Ishikawa (cell line): ENCODE data around the gene TRUB1.

Experiments
- CEBPB ChIP-seq: IDR thresholded peaks from 2 replicates; pipeline ENCODE4 v1.6.1; 2012
- CREB1 ChIP-seq: IDR thresholded peaks from 2 replicates; pipeline ENCODE4 v1.6.1; 2012; ENCODE audit warnings: low read depth
- EGR1 ChIP-seq: IDR thresholded peaks from 2 replicates; pipeline ENCODE4 v1.6.1; 2012
- EP300 ChIP-seq: IDR thresholded peaks from 2 replicates; pipeline ENCODE4 v1.6.1; 2012; ENCODE audit warnings: borderline replicate concordance
- FOXM1 ChIP-seq: IDR thresholded peaks from 2 replicates; pipeline ENCODE4 v1.6.1; 2012; ENCODE audit warnings: low read depth, borderline replicate concordance
- NFIC ChIP-seq: IDR thresholded peaks from 2 replicates; pipeline ENCODE4 v1.6.1; 2012
- RAD21 ChIP-seq: IDR thresholded peaks from 2 replicates; pipeline ENCODE4 v1.6.1; 2012; ENCODE audit warnings: low read depth
- TAF1 ChIP-seq: IDR thresholded peaks from 2 replicates; pipeline ENCODE4 v1.6.1; 2012; ENCODE audit warnings: low read depth, mild to moderate bottlenecking
- TCF12 ChIP-seq: IDR thresholded peaks from 2 replicates; pipeline ENCODE4 v1.6.1; 2012; ENCODE audit warnings: low read depth
- TEAD4 ChIP-seq: IDR thresholded peaks from 2 replicates; pipeline ENCODE4 v1.6.1; 2012
- YY1 ChIP-seq: IDR thresholded peaks from 2 replicates; pipeline ENCODE4 v1.6.1; 2012; ENCODE audit warnings: low read depth
- ZBTB7A ChIP-seq: IDR thresholded peaks from 2 replicates; pipeline ENCODE4 v1.6.1; 2012; ENCODE audit warnings: low read depth
- TF ChIP-seq, protein P1 (sequence below): IDR thresholded peaks from 2 replicates; pipeline ENCODE4 v1.6.1; 2012
- TF ChIP-seq, protein P2 (sequence below): IDR thresholded peaks from 2 replicates; pipeline ENCODE4 v1.6.1; 2012; ENCODE audit warnings: low read depth, mild to moderate bottlenecking
- TF ChIP-seq, protein P3 (sequence below): IDR thresholded peaks from 2 replicates; pipeline ENCODE4 v1.6.1; 2012

The TRUB1 gene

DNA sequence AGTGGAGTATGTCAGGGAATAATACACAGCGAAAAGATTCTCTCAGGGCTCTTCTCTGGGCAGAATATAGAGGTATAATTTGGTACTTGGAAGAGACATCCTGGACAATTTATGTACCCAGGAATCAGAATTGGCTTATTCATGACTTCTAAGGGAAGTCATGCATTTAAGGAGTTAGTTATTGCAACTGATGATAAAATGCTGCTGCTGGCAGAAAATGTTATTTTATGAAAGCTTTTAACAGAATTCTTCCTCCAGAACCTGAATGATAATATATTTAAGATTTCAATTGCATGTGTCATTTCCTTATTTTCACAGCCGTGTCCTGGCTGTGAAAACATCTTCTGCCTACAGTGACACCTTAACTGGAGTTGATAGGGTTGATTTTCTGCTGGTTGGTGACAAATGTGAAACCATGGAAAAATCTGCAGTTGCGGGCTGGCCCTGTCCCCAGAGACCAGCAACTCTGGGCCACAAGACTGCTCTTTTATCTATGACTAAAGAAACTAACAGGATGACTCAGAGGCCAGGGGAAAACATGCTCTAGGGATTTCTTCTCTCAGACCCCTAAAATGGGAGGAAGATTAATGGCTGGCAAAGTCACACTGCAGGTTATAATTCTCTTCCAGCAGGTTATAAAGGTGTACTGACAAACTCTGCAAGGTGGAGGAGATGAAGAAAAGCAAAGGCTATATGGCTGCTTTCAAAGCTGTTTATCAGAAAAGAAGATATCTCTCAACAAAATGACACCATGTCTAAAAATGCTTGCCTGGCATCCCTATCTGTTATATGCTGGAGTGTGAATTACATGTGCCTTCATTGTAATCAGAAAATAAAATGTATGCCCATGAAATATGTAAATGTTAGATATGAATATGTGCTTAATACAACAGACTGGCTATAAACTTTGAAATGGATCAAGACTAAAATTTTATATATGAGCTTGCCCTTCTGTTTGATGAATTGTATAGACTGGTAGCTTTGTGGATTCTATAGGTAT is 12.1 kb upstream of the TRUB1 start:
- no peak for TF ChIP-seq TAF1

DNA sequence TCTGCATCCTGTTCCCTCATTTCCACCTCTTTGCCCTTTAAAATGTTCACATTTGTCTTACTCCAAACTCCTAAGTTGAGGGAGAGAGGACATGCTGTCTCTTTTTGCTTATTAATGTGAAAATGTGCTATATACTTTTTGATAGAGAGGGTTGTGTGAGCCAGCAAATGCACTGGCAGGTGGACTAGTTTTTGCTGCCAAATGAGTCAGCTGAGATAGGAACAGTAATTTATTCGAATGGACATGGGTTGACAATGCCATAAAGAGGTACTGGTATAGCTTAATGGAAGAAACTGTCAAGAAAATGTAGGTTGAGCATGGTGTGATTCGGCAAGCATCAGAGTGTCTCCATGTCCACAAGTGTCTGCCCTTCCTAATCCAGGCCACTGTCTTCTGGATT is 9.2 kb upstream of the TRUB1 start:
- no peak for TF ChIP-seq CREB1
- no peak for TF ChIP-seq TAF1
- TF ChIP-seq FOXM1 = no peak
- no peak for TF ChIP-seq EGR1
- no peak for TF ChIP-seq CEBPB

DNA sequence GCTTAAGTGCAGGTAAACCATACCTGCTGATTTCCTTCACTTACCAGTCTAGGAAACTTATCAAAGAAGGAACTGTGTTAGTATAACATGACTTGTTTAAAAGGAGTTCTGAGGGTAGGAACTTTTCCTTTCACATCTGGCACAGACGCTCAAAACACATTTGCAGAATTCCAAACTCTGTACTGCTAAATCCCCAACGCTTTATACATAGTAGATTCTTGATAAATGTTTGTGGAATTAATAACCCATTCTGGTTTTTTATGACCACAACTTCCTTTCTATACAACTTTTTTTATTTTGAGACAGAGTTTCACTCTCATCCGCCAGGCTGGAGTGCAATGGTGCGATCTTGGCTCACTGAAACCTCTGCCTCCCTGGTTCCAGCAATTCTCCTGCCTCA is 7.7 kb upstream of the TRUB1 start:
- no peak for TF ChIP-seq TAF1
- TF ChIP-seq, protein P1, sequence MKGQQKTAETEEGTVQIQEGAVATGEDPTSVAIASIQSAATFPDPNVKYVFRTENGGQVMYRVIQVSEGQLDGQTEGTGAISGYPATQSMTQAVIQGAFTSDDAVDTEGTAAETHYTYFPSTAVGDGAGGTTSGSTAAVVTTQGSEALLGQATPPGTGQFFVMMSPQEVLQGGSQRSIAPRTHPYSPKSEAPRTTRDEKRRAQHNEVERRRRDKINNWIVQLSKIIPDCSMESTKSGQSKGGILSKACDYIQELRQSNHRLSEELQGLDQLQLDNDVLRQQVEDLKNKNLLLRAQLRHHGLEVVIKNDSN = no peak
- TF ChIP-seq, protein P2, sequence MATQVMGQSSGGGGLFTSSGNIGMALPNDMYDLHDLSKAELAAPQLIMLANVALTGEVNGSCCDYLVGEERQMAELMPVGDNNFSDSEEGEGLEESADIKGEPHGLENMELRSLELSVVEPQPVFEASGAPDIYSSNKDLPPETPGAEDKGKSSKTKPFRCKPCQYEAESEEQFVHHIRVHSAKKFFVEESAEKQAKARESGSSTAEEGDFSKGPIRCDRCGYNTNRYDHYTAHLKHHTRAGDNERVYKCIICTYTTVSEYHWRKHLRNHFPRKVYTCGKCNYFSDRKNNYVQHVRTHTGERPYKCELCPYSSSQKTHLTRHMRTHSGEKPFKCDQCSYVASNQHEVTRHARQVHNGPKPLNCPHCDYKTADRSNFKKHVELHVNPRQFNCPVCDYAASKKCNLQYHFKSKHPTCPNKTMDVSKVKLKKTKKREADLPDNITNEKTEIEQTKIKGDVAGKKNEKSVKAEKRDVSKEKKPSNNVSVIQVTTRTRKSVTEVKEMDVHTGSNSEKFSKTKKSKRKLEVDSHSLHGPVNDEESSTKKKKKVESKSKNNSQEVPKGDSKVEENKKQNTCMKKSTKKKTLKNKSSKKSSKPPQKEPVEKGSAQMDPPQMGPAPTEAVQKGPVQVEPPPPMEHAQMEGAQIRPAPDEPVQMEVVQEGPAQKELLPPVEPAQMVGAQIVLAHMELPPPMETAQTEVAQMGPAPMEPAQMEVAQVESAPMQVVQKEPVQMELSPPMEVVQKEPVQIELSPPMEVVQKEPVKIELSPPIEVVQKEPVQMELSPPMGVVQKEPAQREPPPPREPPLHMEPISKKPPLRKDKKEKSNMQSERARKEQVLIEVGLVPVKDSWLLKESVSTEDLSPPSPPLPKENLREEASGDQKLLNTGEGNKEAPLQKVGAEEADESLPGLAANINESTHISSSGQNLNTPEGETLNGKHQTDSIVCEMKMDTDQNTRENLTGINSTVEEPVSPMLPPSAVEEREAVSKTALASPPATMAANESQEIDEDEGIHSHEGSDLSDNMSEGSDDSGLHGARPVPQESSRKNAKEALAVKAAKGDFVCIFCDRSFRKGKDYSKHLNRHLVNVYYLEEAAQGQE = no peak
- no peak for TF ChIP-seq YY1
- TF ChIP-seq TEAD4 = no peak

DNA sequence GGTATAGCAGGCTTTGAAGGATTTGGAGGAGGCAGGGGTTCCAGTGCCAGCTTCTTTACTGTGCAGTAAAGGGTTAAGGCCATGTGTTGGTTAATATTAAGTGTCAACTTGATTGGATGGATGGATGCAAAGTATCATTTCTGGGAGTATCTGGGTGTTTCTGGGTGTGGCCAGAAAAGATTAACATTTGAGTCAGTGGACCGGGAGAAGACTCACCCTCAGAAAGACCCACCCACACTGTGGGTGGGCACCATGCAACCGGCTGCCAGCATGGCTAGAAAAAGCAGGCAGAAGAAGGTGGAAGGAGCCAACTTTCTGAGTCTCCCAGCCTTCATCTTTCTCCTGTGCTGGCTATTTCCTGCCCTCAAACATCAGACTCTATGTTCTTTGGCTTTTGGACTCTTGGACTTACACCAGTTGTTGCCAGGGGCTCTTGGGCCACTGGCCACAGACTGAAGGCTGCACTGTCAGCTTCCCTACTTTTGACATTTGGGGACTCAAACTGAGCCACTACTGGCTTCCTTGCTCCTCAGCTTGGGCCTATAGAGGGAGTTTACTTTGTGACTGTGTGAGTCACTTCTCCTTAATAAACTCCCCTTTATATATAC is 6.8 kb upstream of the TRUB1 start:
- TF ChIP-seq CEBPB = no peak
- TF ChIP-seq, protein P2 = no peak
- no peak for TF ChIP-seq FOXM1
- TF ChIP-seq ZBTB7A = no peak
- TF ChIP-seq CREB1 = no peak
- no peak for TF ChIP-seq NFIC
- TF ChIP-seq TEAD4 = no peak
- TF ChIP-seq YY1 = no peak
- TF ChIP-seq, protein P1 = no peak
- TF ChIP-seq EP300 = no peak
- TF ChIP-seq RAD21 = no peak
- TF ChIP-seq TCF12 = no peak
- no peak for TF ChIP-seq TAF1
- TF ChIP-seq, protein P3, sequence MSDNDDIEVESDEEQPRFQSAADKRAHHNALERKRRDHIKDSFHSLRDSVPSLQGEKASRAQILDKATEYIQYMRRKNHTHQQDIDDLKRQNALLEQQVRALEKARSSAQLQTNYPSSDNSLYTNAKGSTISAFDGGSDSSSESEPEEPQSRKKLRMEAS = no peak
- no peak for TF ChIP-seq EGR1

DNA sequence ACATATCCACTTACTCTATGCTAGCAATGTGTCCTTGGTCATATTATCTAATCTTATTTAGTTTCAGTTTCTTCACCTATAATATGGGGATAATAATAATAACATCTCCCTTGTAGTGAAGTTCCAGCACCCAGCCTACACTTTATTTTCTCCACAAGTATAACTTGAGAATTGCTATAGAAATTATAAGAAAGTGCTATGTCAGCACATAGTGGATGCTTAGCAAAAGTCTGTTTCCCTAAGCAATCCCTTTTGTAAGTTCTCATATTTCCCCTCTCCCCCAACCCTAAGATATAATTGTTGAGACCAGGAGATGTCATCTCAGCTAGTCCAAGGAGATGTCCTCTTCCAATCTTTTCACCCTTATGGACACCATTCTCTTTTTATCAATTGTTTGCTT is 5.8 kb upstream of the TRUB1 start:
- TF ChIP-seq EP300 = no peak
- no peak for TF ChIP-seq CREB1
- TF ChIP-seq, protein P3 = no peak
- no peak for TF ChIP-seq TEAD4
- TF ChIP-seq, protein P2 = no peak
- no peak for TF ChIP-seq TCF12
- no peak for TF ChIP-seq ZBTB7A
- TF ChIP-seq, protein P1 = no peak
- TF ChIP-seq CEBPB = no peak
- TF ChIP-seq NFIC = no peak
